ENCODE measurements around the gene SF3B2. TPM values are rescaled to one million over a fixed set of nuclear protein-coding genes. Genes with fewer than 3 reads are reported as not detected.
"Not testable (repeated sequence)": the region's sequence is repeated elsewhere in the genome, so short reads cannot be mapped to it uniquely, and the experiment has no call there.

SF3B2 gene
- total RNA-seq, 1 donor from 2014 or later, result 70.4 TPM

DNA sequence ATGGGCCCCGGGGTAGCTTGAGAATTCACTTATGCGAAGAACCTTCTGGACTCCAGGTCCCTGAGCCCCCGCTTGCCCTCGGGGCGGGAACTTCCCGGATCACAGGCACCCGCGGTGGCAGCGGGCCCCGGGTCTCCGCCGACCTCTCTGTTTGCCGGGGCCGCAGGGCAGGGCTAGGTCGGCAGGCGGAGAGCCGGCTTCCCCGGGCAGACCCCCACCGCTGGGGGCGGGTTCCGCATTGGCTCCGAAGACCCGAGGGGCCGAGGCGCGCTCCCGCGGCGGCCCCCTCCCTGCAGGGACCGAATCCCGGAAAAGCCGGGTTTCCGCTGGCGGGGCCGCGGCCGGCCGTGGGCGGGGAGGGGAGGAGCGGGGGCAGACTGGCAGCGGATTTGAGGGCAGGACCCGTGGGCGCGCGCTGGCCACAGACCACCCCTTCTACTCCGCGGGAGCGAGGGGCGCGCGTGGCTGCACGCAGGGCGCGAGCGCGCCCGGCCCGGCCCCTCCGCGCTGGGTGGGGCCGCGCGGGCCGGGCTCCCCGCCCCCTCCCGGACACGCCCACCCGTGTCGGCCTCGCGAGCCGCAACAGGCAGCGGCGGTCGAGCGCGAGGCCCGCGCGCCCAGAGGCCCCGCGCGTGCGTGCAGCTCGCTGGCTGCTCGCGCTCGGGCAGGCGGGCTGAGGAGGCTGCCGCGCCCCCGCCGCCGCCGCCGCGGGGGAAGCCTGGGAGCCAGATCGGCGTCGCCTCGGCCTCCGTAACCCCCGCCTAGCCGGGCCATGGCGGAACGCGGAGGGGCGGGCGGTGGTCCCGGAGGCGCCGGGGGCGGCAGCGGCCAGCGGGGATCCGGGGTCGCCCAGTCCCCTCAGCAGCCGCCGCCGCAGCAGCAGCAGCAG lies 17.8 kb downstream of the SF3B2 start, which contains the start of gene PACS1:
Gene PACS1 (plus strand): TSS at position 558 of the 889 bp plus-strand sequence. CDS start 215 bp downstream, at position 773.
- intact Hi-C loops (cut with micrococcal nuclease), result no loop called here
- ATAC-seq (peak; percentile 83), DNase-seq (peak; percentile 92)

DNA sequence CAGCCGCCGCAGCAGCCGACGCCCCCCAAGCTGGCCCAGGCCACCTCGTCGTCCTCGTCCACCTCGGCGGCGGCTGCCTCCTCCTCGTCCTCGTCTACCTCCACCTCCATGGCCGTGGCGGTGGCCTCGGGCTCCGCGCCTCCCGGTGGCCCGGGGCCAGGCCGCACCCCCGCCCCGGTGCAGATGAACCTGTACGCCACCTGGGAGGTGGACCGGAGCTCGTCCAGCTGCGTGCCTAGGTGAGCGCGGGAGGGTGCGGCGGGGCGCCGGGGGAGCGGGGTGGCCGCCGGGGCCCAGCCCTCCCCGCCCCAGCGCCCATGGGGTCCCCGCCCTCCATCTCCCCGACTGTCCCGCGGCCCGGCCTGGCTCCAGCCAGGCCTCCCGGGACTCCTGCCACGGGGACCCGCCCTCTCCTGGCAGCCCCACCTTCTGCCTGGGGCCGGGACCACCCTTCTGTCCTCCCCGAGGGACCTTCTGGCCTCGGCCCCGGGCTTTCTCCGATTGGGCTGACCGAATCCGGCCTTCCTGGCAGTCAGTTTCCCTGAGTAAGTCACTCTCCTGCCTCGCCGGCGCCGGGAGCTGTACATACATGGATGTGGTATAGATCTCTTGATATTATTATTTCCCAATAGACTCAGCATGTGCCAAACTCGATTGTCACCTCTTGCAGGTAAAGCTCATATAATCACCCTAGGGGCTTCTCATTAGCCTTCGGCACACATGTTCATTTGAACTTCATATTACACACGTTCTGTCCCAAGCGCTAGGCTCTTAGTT lies 18.6 kb downstream of the SF3B2 start:
- DNase-seq, result peak; percentile 79
- peak; percentile 22 for ATAC-seq
- intact Hi-C loops (cut with micrococcal nuclease), result no loop called here

DNA sequence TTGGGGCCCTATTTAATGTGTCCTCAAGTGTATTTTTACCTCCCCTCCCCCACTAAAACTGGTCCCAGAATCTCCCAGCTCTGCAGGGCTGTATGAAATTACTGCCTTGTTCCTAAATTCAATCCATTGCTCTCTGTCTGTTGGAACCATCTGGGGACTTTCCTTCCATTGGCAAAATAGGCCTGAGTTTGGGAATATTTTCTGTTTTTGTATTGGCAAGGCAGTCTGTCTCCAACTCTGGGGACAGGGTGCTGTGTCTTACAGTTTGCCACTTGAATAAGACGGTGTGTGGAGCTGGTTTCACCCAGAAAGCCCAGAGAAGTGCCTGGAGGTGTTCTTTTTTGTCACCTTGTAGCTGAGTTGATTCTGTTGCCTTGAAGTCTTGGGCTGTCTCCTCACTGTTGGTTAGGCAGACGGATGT lies 19.2 kb downstream of the SF3B2 start:
- ATAC-seq (no peak), DNase-seq (no peak)
- intact Hi-C loops (cut with micrococcal nuclease), result no loop called here

DNA sequence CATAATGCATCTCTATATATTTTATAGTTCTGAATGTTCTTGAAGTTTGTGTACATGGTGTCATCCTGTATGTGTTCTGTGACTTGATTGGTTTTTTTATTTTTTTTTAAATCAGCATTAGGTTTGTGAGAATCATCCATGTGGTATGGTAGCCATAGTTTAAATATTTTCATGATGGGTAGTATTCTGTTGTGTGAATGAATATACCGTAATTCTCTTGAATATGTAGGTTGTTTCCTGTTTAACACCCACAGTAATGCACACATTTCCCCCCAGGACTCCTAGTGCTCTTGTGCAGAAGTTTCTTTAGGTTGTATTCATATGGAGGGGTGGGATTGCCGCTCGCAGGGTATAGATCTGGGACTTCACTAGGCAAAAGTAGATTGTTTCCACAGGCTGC lies 19.9 kb downstream of the SF3B2 start:
- ATAC-seq (no peak), DNase-seq (no peak)
- intact Hi-C loops (cut with micrococcal nuclease), result no loop called here

GRCh38 chr11:66072518-66072917 lies 20.4 kb downstream of the SF3B2 start:
- intact Hi-C loops (cut with micrococcal nuclease), result no loop called here
- DNase-seq (no peak), ATAC-seq (no peak)

GRCh38 chr11:66073669-66074068 lies 21.5 kb downstream of the SF3B2 start:
- intact Hi-C loops (cut with micrococcal nuclease), result no loop called here
- DNase-seq (no peak), ATAC-seq (no peak)

GRCh38 chr11:66075273-66075672 lies 23.1 kb downstream of the SF3B2 start:
- DNase-seq (no peak), ATAC-seq (no peak)
- intact Hi-C loops (cut with micrococcal nuclease), result no loop called here

DNA sequence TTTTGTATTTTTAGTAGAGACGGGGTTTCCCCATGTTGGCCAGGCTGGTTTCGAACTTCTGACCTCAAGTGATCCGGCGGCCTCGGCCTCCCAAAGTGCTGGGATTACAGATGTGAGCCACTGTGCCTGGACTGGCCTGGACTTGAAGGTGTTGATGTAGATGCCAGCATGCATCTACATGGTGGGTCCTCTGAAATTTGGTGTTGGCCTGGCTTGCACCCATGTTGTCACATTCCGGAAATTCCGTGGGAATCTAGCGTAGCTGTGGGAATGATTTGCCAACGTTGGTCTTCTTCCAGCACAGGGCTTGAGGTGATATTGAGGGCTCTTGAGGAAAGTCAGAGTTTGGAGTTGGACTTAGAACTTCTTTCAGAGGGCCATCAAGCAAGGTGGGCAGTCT lies 24.4 kb downstream of the SF3B2 start:
- ATAC-seq (no peak), DNase-seq (no peak)
- intact Hi-C loops (cut with micrococcal nuclease), result no loop called here

- ATAC-seq (no peak), DNase-seq (no peak)
- intact Hi-C loops (cut with micrococcal nuclease), result no loop called here
Observed at GRCh38 chr11:66077927-66078326, 25.8 kb downstream of the SF3B2 start.

GRCh38 chr11:66078949-66079348 lies 26.8 kb downstream of the SF3B2 start:
- DNase-seq; intact Hi-C loops (cut with micrococcal nuclease); ATAC-seq: not testable (repeated sequence)

DNA sequence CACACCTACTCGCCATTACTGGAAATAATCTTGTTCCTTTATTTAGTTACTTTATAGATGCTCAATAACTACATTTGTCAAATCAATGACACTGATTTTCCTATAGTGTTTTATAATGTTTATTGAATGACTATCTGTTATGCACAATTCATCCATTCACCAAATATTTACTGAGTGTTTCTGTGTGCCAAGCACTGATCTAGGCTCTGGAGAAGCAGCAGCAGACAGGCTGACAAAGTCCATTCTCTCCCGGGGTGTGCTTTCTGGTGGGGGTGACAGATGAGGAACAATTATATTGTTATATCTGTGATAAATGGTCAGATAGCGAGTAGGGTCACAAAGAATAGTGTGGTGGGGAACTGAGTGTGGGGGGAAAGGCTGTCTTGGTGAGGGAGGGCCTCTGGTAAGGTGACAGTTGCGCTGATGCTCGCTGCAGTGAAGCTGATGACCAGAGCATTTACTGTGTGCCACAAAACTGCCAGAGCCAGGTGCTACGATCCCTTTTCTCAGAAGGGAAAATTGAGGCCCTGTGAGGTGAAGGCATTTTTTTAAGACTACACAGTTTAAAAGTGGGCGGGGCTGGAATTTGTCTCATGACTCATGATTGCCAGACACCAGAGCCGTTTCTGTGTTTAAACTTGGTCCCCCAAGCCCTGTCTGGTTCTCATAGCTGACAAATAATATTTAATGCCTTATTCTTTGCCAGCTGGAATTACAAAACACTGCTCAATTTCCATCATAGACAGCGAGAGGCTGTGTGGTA lies 28.1 kb downstream of the SF3B2 start:
- DNase-seq (no peak), ATAC-seq (peak; percentile 38)
- intact Hi-C loops (cut with micrococcal nuclease), result no loop called here

DNA sequence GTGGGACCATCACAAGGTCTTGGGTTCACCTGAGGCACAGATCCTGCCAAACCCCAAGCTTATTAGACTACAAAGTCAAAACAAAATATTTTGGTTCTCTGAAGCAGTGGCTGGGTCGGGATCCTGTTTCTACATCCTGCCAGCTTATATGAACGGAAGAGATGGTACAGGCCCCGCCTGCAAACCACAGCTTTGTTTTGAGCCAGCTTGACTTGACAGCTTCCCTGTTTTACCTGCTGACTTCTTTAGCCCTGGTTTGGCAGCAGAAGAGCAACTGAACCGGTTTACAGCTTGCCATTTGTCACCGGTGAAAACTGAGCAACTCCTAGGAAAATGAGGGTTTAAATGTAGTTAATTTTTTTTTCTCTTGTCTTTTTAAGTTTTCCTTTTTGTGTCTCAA lies 29.3 kb downstream of the SF3B2 start:
- ATAC-seq, result peak; percentile 44
- peak; percentile 47 for DNase-seq
- intact Hi-C loops (cut with micrococcal nuclease), result no loop called here

- DNase-seq, result no peak
- peak; percentile 27 for ATAC-seq
- intact Hi-C loops (cut with micrococcal nuclease), result no loop called here
Observed at GRCh38 chr11:66082946-66083698, 31.0 kb downstream of the SF3B2 start.

GRCh38 chr11:66083767-66084166 lies 31.6 kb downstream of the SF3B2 start:
- intact Hi-C loops (cut with micrococcal nuclease), result no loop called here
- DNase-seq, result no peak

DNA sequence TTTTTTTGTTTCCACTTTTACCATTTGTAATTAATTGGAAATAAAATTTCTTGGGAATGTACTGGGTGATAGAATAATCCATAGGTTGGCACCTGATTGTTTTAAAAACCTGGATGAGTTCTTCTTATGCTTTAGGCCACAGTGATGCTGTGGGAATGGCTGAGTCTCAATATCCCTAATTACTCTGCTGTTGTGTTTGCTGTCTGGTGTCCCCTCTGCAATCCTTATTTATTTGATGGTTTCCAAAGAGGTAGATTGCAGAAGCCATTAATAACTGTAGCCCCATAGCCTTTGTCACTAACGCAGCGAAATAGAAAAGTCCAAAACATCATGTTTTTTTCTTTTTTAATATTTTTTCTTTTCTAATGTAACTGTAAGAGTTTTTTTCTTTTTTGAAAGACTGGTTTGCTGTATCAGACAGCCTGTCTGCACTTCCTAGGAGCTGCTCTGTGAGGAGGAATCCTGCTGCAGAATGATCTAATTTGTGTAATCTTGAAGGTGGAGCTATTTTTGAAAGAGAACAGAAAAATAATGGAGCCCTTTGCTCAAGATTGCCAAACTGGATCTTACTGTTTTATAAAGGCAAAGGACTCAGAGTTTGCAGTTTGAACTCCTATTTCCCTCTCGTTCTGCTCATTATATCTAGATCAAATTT lies 32.8 kb downstream of the SF3B2 start:
- DNase-seq (no peak), ATAC-seq (no peak)
- intact Hi-C loops (cut with micrococcal nuclease), result no loop called here

More at GRCh38 chr11:66083767-66084166, 31.6 kb downstream of the SF3B2 start:
- no peak for ATAC-seq

- intact Hi-C loops (cut with micrococcal nuclease), result no loop called here
- no peak for DNase-seq
- peak; percentile 36 for ATAC-seq
Observed at GRCh38 chr11:66087148-66087908, 35.2 kb downstream of the SF3B2 start.

GRCh38 chr11:66089067-66089466 lies 36.9 kb downstream of the SF3B2 start:
- intact Hi-C loops (cut with micrococcal nuclease), result no loop called here
- no peak for ATAC-seq
- no peak for DNase-seq

DNA sequence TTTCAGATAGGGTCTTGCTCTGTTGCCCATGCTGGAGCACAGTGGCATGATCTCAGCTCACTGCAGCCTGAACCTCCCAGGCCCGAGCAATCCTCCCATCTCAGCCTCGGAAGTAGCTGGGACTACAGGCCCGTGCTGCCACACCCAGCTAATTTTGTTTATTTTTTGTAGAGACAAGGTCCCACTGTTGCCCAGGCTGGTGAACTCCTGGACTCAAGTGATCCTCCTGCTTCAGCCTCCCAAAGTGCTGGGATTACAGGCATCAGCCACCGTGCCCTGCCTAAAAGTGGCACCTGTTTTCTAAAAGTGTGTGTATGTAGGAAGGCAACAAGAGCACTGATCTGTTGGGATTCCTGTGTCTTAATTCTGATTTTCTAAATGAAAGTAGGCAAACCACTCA lies 38.1 kb downstream of the SF3B2 start:
- DNase-seq (no peak), ATAC-seq (no peak)
- intact Hi-C loops (cut with micrococcal nuclease), result no loop called here
